HG03064 (cell line): ENCODE data around the gene FAM72B.
A peak's percentile ranks its signal among the peaks of the same experiment; 100 is the strongest.
"Not testable (repeated sequence)": the region's sequence is repeated elsewhere in the genome, so short reads cannot be mapped to it uniquely, and the experiment has no call there.

Experiments used
- ATAC-seq: cut with Tn5 transposase; IDR thresholded peaks from one replicate; pipeline ENCODE4 v1.9.1; 2021; ENCODE audit warnings: low read depth; ENCODE audit not compliant: unreplicated experiment

The FAM72B gene

GRCh38 chr1:121200985-121201981, 17.1 kb upstream of the FAM72B start:
- ATAC-seq = not testable (repeated sequence)

- not testable (repeated sequence) for ATAC-seq
These were observed 16.1 kb upstream of the FAM72B start for GRCh38 chr1:121200232-121200631.

GRCh38 chr1:121199763-121200162, 15.6 kb upstream of the FAM72B start:
- not testable (repeated sequence) for ATAC-seq

GRCh38 chr1:121197095-121197882, 13.1 kb upstream of the FAM72B start:
- ATAC-seq = not testable (repeated sequence)

- ATAC-seq = not testable (repeated sequence)
These were observed 8.4 kb upstream of the FAM72B start for GRCh38 chr1:121192512-121192911.

- not testable (repeated sequence) for ATAC-seq
These were observed 3.8 kb upstream of the FAM72B start for GRCh38 chr1:121187914-121188313.

- not testable (repeated sequence) for ATAC-seq
These were observed 2.1 kb upstream of the FAM72B start for GRCh38 chr1:121186191-121186590.

DNA sequence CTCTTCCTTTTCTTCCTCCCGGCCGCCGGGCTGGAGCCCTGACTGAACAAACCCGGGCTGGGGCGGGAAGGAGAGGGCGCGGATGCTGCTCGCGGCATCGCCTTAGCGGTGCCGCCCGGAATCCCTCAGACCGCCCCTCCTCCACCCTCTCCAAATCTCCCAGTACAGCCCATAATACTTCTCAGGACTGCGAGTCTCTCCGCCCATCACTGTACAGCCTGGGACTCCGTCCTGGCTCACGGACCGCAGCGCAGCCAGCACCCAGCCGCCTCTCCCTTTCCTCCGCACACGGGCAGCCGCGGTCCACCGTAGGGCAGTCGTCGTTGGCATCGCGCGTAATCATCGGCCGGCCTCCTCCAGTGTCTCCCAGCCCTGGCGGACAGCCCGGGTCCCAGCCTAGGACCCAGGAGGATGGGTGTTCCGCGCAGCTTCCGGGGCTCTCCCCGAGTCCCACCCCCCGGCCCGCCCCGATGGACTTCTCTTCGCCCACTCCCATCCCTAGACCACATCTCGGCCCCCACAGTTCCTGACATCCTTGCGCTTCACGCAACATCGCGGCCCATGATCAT, 1.1 kb upstream of the FAM72B start:
- peak; percentile 3 for ATAC-seq

GRCh38 chr1:121183867-121184266, 273 bp downstream of the FAM72B start:
- ATAC-seq = not testable (repeated sequence)

DNA sequence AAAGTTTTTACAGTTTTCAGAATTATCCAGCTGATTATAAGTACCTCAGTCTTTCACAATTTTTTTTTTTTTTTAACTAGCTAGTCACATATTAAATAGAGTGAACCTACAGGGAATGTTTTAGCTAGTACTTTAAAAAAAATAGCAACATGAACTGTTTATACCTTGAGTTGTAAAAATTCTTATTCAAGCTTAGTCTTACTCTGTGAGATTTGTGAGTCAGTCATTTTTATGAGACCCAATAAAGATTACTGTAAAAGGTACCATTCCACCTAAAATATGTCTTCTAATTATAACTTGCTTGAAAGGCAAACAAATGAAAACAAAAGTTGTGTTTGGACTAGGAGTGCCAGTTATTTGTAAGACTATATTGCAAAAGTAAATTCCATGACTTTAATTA, 5.9 kb downstream of the FAM72B start:
- ATAC-seq = not testable (repeated sequence)

- ATAC-seq = not testable (repeated sequence)
These were observed 7.5 kb downstream of the FAM72B start for GRCh38 chr1:121176649-121177048.

DNA sequence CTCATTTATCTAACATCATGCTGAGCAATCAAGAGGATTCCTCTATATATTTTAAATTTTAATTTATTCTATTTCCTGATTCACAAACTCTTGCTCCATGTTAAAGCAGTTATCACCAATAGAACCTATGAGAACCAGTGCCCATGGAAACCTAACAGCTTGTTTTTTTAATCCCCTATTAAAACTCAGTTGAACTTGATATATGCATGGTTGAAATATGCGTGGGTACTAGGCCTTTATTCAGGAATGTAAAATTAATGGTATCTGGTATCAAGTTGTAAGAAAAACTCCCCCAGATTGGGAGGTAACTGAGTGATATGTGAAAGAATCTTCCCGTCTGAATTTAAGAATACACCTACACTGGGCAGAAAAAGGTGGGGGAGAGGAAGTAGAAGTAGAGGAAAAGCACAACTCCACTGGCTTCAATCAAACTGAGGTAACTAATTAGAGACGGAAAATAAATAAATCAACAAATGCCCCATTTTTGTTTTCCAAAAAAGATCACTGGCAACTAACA, 15.9 kb downstream of the FAM72B start:
- ATAC-seq = not testable (repeated sequence)

- ATAC-seq = not testable (repeated sequence)
These were observed 16.9 kb downstream of the FAM72B start for GRCh38 chr1:121167225-121167738.

DNA sequence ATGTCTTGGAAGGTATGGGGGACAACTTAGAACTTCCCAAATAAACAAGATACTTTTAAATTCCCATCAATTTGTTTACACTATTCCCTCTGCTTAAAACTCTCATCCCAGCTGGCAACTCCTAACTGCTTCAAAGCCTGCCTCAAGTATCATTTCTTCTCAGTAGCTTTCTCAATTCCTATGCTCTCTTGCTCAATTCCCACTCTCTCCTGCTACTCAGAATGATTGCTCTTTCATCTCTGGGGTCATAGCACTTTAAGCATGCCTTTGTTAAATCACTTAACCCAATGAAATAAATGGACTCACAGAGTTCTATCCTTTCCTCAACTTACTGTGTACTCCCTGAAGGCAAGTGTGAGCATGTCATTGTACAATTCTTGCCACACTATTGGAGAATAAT, 18.8 kb downstream of the FAM72B start:
- ATAC-seq = not testable (repeated sequence)

GRCh38 chr1:121163850-121164757, 20.0 kb downstream of the FAM72B start:
- not testable (repeated sequence) for ATAC-seq

- ATAC-seq = not testable (repeated sequence)
These were observed 22.8 kb downstream of the FAM72B start for GRCh38 chr1:121161199-121161901.

GRCh38 chr1:121160118-121160517, 24.0 kb downstream of the FAM72B start:
- not testable (repeated sequence) for ATAC-seq

- ATAC-seq = not testable (repeated sequence)
These were observed 26.5 kb downstream of the FAM72B start for GRCh38 chr1:121157609-121158008.
